Kidney epithelial cell (primary cell): ENCODE measurements around the gene SALL1. TPM values are rescaled to one million over a fixed set of nuclear protein-coding genes. Genes with fewer than 3 reads are reported as not detected.

Experiments used
- DNase-seq: peaks from one replicate; pipeline ENCODE4 v3.0.0-alpha.2; 2010; ENCODE audit warnings: low read depth
- H3K27me3 ChIP-seq: 2 replicates; pipeline ENCODE4 v1.6.0; 2011; ENCODE audit warnings: low read length; ENCODE audit not compliant: control insufficient read depth, insufficient read depth
- H3K36me3 ChIP-seq: 2 replicates; pipeline ENCODE4 v1.5.1; 2011; ENCODE audit warnings: low read length; ENCODE audit not compliant: control insufficient read depth, insufficient read depth
- H3K4me3 ChIP-seq: 2 replicates; pipeline ENCODE4 v1.5.1; 2011; ENCODE audit warnings: low read depth, mild to moderate bottlenecking, control low read depth, low read length
- total RNA-seq: library from RNA; depleted of rRNA; stranded (reverse); fragments of >200 nt; gene quantifications from 2 replicates; pipeline ENCODE4 v1.2.3, GENCODE V29; 2015
- TF ChIP-seq, protein P1 (sequence below): IDR thresholded peaks from 2 replicates; pipeline ENCODE4 v1.5.1; 2011; ENCODE audit warnings: mild to moderate bottlenecking, moderate library complexity, low read length, control low read depth, inconsistent platforms; ENCODE audit not compliant: insufficient read depth, poor library complexity, severe bottlenecking

The SALL1 gene
- total RNA-seq, 1 donor from 2014 or later, result 12.3 TPM

DNA sequence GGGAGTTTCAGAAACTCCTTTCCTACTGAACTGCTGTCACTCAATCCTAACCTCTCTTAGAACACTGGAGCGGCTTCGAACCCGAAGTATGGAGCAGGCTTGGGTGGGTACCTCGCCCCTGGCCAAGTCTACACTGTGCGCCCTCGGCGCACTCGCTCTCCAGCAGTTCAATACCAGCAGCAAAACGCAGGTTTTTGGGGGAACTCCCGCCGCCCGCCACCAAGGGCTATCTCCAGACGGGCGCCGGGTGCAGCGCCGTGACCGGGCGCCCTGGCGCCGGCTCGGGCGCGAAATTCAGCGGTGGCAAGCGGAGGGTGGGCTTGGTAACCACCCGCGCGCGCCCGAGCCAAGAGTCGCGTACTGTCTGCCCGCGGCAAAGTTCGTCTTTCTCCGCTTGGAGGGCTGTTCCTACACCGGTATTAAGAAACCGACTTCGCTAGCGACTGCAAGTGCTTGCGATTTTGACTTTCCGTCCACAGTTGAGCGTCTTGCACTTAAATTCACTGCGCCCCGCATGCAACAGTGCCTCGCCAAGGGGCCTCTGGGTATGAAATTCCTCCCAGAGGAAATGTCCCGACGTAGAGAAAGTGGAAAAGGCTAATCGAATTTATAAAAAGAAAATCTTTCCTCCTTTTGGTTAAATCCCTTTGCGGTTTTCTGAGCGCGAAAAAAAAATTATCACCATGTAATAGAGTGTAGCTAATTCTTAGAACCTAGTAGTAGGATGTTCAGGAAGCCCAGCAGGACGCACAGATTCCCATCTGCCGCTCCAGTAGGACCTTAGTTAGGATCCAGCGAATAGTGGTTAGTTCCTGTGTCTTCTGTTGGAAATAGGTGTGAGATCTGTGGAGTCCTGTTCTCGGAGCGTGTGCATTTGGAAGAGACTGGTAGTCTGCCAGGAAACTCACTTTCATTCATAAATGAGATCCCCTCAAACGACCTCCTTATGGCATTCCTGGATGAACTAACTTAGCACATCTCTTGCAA, 5.0 kb upstream of the SALL1 start:
- Histone ChIP-seq H3K27me3 (no peaks in the 10 kb centered on the region), H3K4me3 (peak overlapping the region; percentile 69), H3K36me3 (no peaks in the 10 kb centered on the region)
- TF ChIP-seq, protein P1, sequence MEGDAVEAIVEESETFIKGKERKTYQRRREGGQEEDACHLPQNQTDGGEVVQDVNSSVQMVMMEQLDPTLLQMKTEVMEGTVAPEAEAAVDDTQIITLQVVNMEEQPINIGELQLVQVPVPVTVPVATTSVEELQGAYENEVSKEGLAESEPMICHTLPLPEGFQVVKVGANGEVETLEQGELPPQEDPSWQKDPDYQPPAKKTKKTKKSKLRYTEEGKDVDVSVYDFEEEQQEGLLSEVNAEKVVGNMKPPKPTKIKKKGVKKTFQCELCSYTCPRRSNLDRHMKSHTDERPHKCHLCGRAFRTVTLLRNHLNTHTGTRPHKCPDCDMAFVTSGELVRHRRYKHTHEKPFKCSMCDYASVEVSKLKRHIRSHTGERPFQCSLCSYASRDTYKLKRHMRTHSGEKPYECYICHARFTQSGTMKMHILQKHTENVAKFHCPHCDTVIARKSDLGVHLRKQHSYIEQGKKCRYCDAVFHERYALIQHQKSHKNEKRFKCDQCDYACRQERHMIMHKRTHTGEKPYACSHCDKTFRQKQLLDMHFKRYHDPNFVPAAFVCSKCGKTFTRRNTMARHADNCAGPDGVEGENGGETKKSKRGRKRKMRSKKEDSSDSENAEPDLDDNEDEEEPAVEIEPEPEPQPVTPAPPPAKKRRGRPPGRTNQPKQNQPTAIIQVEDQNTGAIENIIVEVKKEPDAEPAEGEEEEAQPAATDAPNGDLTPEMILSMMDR, result no peak
- no peak for DNase-seq

DNA sequence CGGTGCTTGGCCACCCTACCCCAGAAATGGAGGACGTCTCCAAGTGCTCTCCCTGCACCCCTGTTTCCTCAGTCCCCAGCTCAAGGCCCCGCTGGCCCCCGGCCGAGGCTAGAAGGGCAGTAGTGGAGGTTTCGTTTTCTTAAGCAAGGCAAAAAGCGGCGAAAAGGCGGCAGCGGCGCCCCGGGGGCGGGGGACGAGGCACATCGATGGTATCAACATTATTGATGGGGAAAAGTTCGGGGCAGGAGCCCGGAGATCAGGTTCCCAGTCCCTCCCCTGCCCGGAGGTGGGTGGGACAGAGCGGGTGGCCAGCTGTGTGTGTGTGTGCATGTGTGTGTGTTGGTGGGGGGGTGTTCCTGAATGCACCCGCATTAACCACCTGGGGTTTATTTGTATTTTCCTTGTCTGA, 4.1 kb upstream of the SALL1 start:
- TF ChIP-seq, protein P1, result no peak
- H3K4me3 ChIP-seq, result peak overlapping the region; percentile 69
- H3K27me3 ChIP-seq, result no peaks in the 10 kb centered on the region
- H3K36me3 ChIP-seq, result no peaks in the 10 kb centered on the region
- DNase-seq, result no peak

- no peak for DNase-seq
- peak overlapping the region; percentile 69 for H3K4me3 ChIP-seq
- TF ChIP-seq, protein P1, result peak; percentile 1
- no peaks in the 10 kb centered on the region for H3K36me3 ChIP-seq
- H3K27me3 ChIP-seq, result no peaks in the 10 kb centered on the region
These were observed 3.5 kb upstream of the SALL1 start for GRCh38 chr16:51154271-51155171.

DNA sequence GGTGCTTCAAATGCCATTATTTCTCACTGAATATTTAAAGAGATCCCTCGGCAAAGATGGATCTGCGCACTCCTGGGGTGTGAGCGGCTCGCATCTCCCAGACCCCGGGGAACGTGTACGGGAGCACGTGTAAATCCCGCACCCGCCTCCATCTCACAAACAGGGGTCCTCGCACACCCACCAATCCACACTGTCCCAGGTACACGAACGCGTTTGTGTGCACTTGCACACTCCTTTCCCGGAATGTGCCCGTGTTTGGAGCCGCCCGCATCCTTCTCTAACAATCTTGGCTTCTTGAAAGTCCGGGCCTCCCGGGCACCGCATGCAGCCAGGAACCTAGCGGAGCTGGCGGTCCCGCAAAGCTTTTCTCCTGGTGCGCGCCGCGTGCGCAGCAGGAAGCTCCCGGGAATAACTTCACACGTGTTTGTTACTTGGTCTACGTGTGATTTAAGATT, 2.5 kb upstream of the SALL1 start:
- DNase-seq, result no peak
- TF ChIP-seq, protein P1, result no peak
- no peaks in the 10 kb centered on the region for H3K36me3 ChIP-seq
- H3K4me3 ChIP-seq, result peak overlapping the region; percentile 69
- no peaks in the 10 kb centered on the region for H3K27me3 ChIP-seq

- H3K27me3 ChIP-seq, result no peaks in the 10 kb centered on the region
- TF ChIP-seq, protein P1, result no peak
- no peaks in the 10 kb centered on the region for H3K36me3 ChIP-seq
- peak overlapping the region; percentile 69 for H3K4me3 ChIP-seq
- no peak for DNase-seq
These were observed 1.9 kb upstream of the SALL1 start for GRCh38 chr16:51152691-51153576.
